ENCODE data around the gene TMEM170A.

Gene TMEM170A

DNA sequence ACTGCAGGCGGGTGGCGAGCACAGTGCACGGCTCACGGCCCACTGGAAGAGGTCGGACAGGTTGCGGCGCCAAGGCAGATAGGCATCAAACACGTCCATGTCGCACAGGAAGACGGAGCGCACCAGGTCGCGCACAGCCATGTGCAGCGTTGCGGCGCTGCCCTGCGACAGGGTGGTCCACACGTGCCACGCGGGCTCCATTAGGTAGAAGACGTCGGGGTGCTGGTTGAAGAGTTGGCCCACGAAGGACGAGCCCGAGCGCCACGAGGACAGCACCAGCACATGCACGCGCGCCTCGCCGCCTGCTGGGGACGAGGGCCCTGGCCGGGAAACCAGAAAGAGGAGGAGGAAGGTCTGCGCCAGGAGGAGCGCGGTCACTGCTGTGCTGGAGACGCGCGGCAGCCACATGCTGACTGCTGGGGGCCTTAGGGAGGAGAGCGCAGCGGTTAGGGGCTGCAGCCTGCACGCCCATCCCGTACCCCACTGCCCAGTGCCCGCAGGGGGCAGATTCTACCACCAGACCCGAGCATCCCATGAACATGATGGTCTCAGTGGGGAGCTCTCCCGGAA lies 15.0 kb upstream of the TMEM170A start:
- no CpG with 5 or more reads among the region's 47 CpGs for WGBS (ENCODE audit: insufficient coverage, insufficient read length)

DNA sequence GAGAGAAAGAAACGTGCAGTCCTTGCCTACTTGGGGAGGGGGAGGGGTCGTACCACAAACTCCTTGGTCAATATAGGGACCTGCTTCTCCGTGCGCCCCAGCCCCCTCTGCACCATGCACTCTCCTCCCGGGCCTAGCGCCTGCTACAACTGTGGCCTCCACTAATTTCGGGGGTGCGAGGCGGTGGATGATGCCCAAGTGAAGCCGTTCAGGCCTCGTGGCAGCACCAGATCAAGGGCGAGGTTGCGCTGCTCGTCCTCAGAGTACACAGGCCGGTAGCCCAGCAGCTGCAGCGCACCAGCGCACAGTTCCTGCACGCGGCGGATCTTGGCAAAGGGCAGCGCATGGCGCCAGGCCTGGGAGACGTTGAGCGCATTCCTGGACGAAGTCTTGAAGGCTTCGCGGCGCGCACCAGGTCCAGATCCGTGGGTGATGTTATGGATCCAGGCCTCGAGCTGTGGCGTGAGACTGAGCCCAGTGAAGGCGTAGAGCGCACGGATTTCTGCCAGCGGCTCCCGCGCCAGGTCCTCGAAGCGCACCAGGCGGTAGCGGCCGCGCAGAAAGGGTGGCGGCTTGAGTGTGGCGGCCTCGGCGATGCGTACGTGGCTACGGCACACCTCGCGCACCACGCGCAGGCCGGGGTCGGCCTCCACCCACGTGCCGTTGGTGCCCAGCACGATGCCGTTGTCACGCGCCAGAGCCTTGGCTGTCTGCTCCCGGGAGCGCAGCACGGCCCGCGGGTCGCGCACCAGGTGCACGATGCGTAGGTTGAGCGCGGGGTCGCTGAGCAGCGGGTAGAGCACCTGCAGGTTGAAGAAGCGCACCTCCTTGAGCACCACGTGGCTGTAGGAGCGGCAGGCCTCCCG lies 14.2 kb upstream of the TMEM170A start:
- Histone ChIP-seq H3K4me1 (ENCODE audit: control insufficient read depth, insufficient read depth, low read length) (no peaks in the 10 kb centered on the region), H3K27me3 (ENCODE audit: control insufficient read depth, insufficient read depth, low read length) (no peaks in the 10 kb centered on the region), H3K4me3 (ENCODE audit: low read length) (no peak overlapping the region), H3K36me3 (ENCODE audit: control insufficient read depth, insufficient read depth, low read length) (peaks cover 11% of the 10 kb centered on the region), H3K27ac (ENCODE audit: low read length) (no peak overlapping the region), H3K9me3 (ENCODE audit: control insufficient read depth, insufficient read depth, low read length) (no peaks in the 10 kb centered on the region)
- WGBS (ENCODE audit: insufficient coverage, insufficient read length): no CpG with 5 or more reads among the region's 80 CpGs
- DNase-seq (ENCODE audit: low read depth, low spot score): no peak

More for the DNA sequence above, 15.0 kb upstream of the TMEM170A start:
- Histone ChIP-seq H3K36me3 (ENCODE audit: control insufficient read depth, insufficient read depth, low read length) (peaks cover 11% of the 10 kb centered on the region), H3K27ac (ENCODE audit: low read length) (no peak overlapping the region), H3K4me3 (ENCODE audit: low read length) (no peak overlapping the region), H3K27me3 (ENCODE audit: control insufficient read depth, insufficient read depth, low read length) (no peaks in the 10 kb centered on the region), H3K9me3 (ENCODE audit: control insufficient read depth, insufficient read depth, low read length) (no peaks in the 10 kb centered on the region), H3K4me1 (ENCODE audit: control insufficient read depth, insufficient read depth, low read length) (no peaks in the 10 kb centered on the region)
- DNase-seq (ENCODE audit: low read depth, low spot score): no peak

DNA sequence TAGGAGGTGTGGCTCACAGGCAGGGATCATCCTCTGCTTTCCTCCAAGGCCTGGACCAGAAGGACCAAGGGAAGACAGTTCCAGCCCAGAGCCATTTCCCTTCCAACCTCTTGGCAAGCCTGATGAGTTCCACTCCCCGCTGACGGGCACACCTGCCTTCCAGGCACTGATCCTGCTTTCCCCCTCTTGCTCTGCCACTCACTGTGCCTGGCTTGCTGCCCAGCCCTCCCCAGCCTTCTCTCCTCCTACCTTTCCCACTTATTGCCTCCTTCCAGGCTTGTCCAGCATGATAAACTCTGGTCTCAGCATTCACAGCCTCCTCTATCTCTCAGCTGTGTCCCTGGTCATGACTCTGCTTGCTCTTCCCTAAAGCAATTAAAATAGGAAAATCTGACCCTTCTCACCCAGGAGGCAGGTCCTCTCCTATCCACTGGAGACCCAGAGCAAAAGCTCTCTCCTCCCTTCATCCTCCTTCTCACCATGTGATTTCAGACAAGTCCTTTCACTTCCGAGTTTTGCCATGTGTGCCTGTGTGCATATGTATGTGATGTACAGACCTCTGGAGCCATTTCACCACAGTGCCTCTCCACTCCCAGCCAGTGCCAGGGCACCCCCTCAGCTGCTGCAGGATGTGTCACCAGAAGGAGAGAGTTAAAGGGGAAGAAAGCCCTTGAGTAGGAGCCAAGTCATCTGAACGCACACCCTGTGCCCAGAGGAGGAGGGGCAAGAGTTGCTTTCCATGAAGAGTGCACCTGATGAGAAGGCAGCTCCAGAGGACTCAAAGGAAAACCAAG lies 13.4 kb upstream of the TMEM170A start:
- Histone ChIP-seq H3K4me1 (ENCODE audit: control insufficient read depth, insufficient read depth, low read length) (no peaks in the 10 kb centered on the region), H3K36me3 (ENCODE audit: control insufficient read depth, insufficient read depth, low read length) (peaks cover 15% of the 10 kb centered on the region), H3K27me3 (ENCODE audit: control insufficient read depth, insufficient read depth, low read length) (no peaks in the 10 kb centered on the region), H3K27ac (ENCODE audit: low read length) (no peak overlapping the region), H3K9me3 (ENCODE audit: control insufficient read depth, insufficient read depth, low read length) (no peaks in the 10 kb centered on the region), H3K4me3 (ENCODE audit: low read length) (no peak overlapping the region)
- no peak for DNase-seq (ENCODE audit: low read depth, low spot score)
- no CpG with 5 or more reads among the region's 4 CpGs for WGBS (ENCODE audit: insufficient coverage, insufficient read length)

DNA sequence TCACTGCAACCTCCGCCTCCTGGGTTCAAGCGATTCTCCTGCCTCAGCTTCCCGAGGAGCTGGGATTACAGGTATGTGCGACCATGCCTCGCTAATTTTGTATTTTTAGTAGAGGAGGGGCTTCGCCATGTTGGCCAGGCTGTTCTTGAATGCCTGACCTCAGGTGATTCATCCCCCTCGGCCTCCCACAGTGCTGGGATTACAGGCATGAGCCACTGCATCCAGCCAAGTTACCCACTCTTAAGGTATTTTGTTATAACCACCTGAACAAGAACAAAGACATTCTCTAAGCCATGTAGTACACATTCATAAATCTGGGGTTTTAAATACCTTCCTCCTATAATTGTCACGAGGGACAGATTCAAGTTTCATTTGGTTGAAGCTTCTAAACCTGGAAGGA lies 12.3 kb upstream of the TMEM170A start:
- Histone ChIP-seq H3K4me3 (ENCODE audit: low read length) (no peak overlapping the region), H3K36me3 (ENCODE audit: control insufficient read depth, insufficient read depth, low read length) (peaks cover 17% of the 10 kb centered on the region), H3K9me3 (ENCODE audit: control insufficient read depth, insufficient read depth, low read length) (no peaks in the 10 kb centered on the region), H3K27me3 (ENCODE audit: control insufficient read depth, insufficient read depth, low read length) (no peaks in the 10 kb centered on the region), H3K4me1 (ENCODE audit: control insufficient read depth, insufficient read depth, low read length) (no peaks in the 10 kb centered on the region; the same call in 1 of the 2 replicates), H3K27ac (ENCODE audit: low read length) (no peak overlapping the region)
- no peak for DNase-seq (ENCODE audit: low read depth, low spot score)
- no CpG with 5 or more reads among the region's 8 CpGs for WGBS (ENCODE audit: insufficient coverage, insufficient read length)

DNA sequence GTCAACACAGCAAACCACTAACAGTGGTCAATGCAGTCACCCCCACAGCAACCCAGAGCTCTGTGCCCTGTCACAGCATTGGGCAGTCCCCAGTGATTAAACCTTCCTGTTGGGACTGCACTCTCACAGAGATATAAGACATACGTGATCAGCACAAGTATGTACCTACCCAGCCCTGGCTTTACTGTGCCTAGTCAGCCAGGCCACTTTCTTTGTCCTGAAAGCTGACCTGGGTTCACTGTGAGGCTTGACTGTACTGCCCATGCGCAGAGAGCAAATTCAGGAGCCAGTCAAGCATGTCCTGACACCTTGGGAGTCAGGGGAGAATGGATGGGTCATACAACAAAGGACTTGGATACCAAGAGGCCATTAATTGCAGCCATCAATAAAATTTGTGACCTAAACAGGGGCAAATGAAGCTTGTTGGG lies 10.9 kb upstream of the TMEM170A start:
- WGBS (ENCODE audit: insufficient coverage, insufficient read length): no CpG with 5 or more reads among the region's 2 CpGs

DNA sequence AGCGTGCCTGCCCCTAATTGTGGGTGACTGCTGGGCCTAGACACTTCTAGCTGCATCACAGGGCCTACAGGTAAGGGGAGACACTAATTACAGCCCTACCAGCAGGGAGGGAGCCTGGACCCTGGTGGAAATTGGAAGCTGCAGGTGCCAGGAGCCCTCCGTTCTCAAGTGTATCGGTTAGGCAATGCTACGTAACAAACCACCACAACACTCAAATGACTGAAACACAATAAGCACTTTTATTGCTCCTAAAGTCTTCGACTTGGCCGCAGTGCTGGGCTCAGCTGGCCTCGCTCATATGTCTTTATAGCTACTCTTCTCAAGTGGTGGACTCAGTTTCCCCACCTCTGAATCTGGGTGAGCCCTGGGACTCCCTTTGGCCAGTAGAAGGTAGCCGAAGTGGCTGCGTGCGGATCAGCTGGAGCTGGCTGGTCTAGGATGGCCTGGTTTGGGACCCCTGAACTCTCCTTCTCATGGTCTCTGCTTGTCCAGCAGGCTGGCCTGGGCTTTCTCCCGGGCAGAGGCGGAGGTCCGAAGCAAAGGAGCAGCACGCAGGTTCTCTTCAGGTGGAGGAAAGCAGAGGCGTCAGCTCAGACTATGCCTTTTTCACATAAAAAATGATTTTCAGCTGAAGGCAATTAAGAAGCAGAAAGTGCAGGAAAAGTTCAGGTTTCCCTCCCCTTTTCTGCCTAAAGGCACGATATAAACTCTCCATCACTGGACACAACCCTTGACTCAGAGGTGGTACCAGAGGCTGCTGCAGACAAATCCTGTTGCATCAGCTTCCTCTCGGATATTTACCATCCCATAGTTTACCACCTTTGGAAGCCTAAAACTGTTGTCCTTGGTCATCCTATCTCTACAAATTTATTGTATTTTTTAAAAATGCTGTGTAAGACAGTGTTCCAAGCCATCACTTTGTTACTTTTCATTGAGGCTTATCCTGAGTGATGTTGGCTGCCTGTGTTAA lies 8.7 kb upstream of the TMEM170A start:
- H3K27ac ChIP-seq (ENCODE audit: low read length): no peak overlapping the region
- H3K27me3 ChIP-seq (ENCODE audit: control insufficient read depth, insufficient read depth, low read length): no peaks in the 10 kb centered on the region
- H3K4me1 ChIP-seq (ENCODE audit: control insufficient read depth, insufficient read depth, low read length): no peaks in the 10 kb centered on the region; the same call in 1 of the 2 replicates
- WGBS (ENCODE audit: insufficient coverage, insufficient read length): no CpG with 5 or more reads among the region's 17 CpGs
- no peaks in the 10 kb centered on the region for H3K9me3 ChIP-seq (ENCODE audit: control insufficient read depth, insufficient read depth, low read length)
- DNase-seq (ENCODE audit: low read depth, low spot score): no peak
- no peak overlapping the region for H3K4me3 ChIP-seq (ENCODE audit: low read length)
- peaks cover 6% of the 10 kb centered on the region for H3K36me3 ChIP-seq (ENCODE audit: control insufficient read depth, insufficient read depth, low read length)

More for the DNA sequence above, 10.9 kb upstream of the TMEM170A start:
- no peaks in the 10 kb centered on the region for H3K27me3 ChIP-seq (ENCODE audit: control insufficient read depth, insufficient read depth, low read length)
- no peak overlapping the region for H3K4me3 ChIP-seq (ENCODE audit: low read length)
- DNase-seq (ENCODE audit: low read depth, low spot score): no peak
- H3K4me1 ChIP-seq (ENCODE audit: control insufficient read depth, insufficient read depth, low read length): no peaks in the 10 kb centered on the region; the same call in 1 of the 2 replicates
- H3K36me3 ChIP-seq (ENCODE audit: control insufficient read depth, insufficient read depth, low read length): peaks cover 17% of the 10 kb centered on the region
- H3K9me3 ChIP-seq (ENCODE audit: control insufficient read depth, insufficient read depth, low read length): no peaks in the 10 kb centered on the region
- no peak overlapping the region for H3K27ac ChIP-seq (ENCODE audit: low read length)

DNA sequence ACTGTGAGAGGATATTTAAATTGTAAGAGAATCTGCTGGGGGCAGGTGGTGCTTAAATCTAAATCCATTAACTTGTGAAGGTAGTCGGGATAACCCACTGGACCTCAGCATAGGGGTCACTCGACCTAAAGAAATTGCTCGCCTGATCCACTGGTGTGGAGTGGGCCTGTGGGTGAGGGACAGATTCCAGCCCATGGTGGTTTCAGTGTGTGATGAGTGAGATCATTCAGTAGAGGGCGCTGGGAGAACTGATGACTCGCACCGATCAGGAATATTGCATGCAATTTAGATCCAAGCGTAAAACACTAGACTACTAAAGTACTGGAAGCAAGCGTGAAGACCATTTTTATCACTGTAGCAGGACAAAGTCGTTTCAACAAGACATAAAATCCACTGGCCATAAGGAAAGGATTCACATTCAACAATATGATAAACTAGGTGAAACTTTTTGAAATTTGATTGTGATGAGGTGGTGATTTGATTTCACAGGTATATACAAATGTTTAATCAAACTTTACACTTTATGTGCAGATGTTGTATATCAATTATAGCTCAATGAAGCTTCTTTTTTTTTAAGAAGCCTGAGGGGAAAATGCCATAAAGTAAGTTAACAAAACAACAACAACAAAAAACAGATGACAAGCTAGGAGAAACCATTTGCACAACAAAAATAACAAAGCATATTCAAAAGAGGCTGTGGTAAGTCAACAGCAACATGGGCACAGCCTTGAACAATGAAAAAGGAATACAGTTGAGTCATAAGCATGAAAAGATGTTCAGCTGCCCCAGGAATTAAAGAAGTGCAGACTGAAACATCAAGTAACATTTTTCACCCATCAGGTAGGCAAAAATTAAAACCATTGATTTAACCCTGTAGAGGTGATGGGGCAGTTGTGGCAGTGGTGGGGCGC lies 7.5 kb upstream of the TMEM170A start:
- Histone ChIP-seq H3K27me3 (ENCODE audit: control insufficient read depth, insufficient read depth, low read length) (no peaks in the 10 kb centered on the region), H3K4me1 (ENCODE audit: control insufficient read depth, insufficient read depth, low read length) (no peaks in the 10 kb centered on the region; the same call in 1 of the 2 replicates), H3K36me3 (ENCODE audit: control insufficient read depth, insufficient read depth, low read length) (peaks cover 6% of the 10 kb centered on the region), H3K4me3 (ENCODE audit: low read length) (no peak overlapping the region), H3K9me3 (ENCODE audit: control insufficient read depth, insufficient read depth, low read length) (no peaks in the 10 kb centered on the region), H3K27ac (ENCODE audit: low read length) (no peak overlapping the region)
- no peak for DNase-seq (ENCODE audit: low read depth, low spot score)
- no CpG with 5 or more reads among the region's 10 CpGs for WGBS (ENCODE audit: insufficient coverage, insufficient read length)

DNA sequence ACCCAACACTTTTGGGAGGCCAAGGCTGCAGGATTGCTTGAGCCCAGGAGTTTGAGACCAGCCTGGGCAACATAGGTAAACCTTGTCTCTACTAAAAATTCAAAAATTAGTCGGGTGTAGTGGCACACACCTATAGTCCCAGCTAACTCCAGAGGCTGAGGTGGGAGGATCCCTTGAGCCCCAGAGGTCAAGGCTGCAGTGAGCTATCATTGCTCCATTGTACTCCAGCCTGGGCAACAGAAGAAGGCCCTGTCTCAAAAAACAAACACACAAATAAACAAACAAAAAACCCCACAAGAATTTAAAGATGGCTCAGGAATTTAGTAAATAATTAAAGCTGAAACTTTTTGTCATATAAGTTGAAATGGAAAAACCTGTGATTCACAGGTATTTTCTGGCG lies 2.3 kb upstream of the TMEM170A start:
- Histone ChIP-seq H3K27ac (ENCODE audit: low read length) (no peak overlapping the region), H3K4me1 (ENCODE audit: control insufficient read depth, insufficient read depth, low read length) (no peaks in the 10 kb centered on the region), H3K27me3 (ENCODE audit: control insufficient read depth, insufficient read depth, low read length) (no peaks in the 10 kb centered on the region), H3K4me3 (ENCODE audit: low read length) (no peak overlapping the region), H3K9me3 (ENCODE audit: control insufficient read depth, insufficient read depth, low read length) (no peaks in the 10 kb centered on the region), H3K36me3 (ENCODE audit: control insufficient read depth, insufficient read depth, low read length) (no peaks in the 10 kb centered on the region)
- no peak for DNase-seq (ENCODE audit: low read depth, low spot score)
- no CpG with 5 or more reads among the region's 2 CpGs for WGBS (ENCODE audit: insufficient coverage, insufficient read length)
